GM13977 (cell line): ENCODE measurements around the gene SIVA1.

ENCODE experiments used
- DNase-seq: peaks from one replicate; pipeline ENCODE4 v3.0.0; 2012; ENCODE audit warnings: low spot score
- CTCF ChIP-seq: IDR thresholded peaks from 2 replicates; pipeline ENCODE4 v1.5.1; 2012; ENCODE audit warnings: mild to moderate bottlenecking, control low read depth; ENCODE audit not compliant: insufficient read depth; ENCODE audit errors: extremely low read depth, missing control alignments
- in situ Hi-C: fragments of 300-500 bp; cut with MboI; formaldehyde crosslinking; loops from one replicate; pipeline ENCODE4 v1.12.0; 2022; ENCODE audit warnings: low sequenced_read_pairs, low pct_unique_long_range_greater_than_20kb, mixed read lengths, inconsistent platforms; ENCODE audit not compliant: unreplicated experiment

SIVA1 gene

GRCh38 chr14:104718871-104719270, 34.1 kb upstream of the SIVA1 start:
- in situ Hi-C loops: no loop called here
- DNase-seq: no peak
- no peak for TF ChIP-seq CTCF

GRCh38 chr14:104719343-104719742, 33.6 kb upstream of the SIVA1 start:
- in situ Hi-C loops: no loop called here
- no peak for TF ChIP-seq CTCF
- DNase-seq: no peak

- in situ Hi-C loops: no loop called here
- no peak for DNase-seq
- TF ChIP-seq CTCF: no peak
Measured at GRCh38 chr14:104721505-104722431, 31.2 kb upstream of the SIVA1 start.

- in situ Hi-C loops: no loop called here
- DNase-seq: no peak
- no peak for TF ChIP-seq CTCF
Measured at GRCh38 chr14:104722938-104723650, 29.9 kb upstream of the SIVA1 start.

- TF ChIP-seq CTCF: peak; percentile 90
- peak; percentile 96 for DNase-seq
- in situ Hi-C loops: no loop called here
Measured at GRCh38 chr14:104723651-104724406, 29.1 kb upstream of the SIVA1 start, which contains the start of gene ADSS1. Gene ADSS1, plus strand, starts transcription at chr14:104724229. Its CDS starts 42 bp downstream, at chr14:104724271.

- TF ChIP-seq CTCF: no peak
- in situ Hi-C loops: no loop called here
- peak; percentile 47 for DNase-seq
Measured at GRCh38 chr14:104724407-104724980, 28.5 kb upstream of the SIVA1 start.
